ENCODE results near the gene WNT3A.

WNT3A gene

DNA sequence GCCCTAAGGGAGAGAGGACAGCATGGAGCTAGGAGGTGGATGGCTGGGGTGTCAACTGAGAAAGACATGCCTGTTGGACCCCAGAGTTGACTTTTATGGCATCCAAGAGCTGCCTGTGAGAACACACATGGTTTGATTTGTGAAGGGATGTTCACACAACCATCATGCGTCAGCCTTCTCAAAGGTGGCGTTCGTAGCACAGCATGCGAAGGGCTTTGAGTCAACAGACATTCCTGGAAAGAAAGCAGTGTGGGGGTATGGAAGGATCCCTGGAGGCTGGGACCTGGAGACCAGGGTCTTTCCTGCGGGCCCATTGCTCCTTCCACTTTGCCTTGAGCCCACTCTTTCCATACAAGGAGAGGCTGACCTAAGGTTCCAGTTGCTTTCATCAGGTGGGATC lies 6.4 kb upstream of the WNT3A start:
- no peak for DNase-seq

DNA sequence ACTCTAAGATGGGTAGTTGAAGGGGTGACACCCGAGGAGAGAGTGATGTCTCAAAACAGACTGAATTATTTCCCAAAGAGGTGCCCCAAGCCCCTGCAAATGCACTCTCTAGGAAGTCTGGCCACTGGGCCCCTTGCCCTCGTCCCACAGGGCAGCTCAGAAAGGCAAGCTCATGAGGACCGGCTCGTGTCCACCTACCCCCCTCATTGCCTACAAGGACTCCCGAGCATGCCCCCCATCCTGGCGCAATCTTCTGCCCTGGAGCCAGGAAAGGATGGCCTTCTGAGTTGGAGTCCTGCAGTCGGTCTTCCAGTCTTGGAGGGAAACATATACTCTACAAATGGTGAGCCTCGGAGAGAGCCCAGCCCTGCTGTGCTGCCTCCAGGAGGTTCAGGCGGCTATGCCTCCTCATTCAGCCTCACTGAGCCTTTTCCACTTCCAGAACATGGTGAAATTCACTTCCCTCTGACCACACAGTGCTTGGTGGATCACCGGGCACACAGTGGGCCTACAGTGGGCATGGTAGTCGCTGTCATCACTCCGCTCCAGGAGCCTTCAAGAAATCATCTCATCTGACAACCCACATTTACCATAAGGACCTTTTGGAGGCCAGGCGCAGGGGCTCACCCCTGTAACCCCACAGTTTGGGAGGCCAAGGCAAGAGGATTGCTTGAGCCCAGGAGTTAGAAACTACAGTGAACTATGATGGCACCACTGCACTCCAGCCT lies 5.8 kb upstream of the WNT3A start:
- no peak for DNase-seq

DNA sequence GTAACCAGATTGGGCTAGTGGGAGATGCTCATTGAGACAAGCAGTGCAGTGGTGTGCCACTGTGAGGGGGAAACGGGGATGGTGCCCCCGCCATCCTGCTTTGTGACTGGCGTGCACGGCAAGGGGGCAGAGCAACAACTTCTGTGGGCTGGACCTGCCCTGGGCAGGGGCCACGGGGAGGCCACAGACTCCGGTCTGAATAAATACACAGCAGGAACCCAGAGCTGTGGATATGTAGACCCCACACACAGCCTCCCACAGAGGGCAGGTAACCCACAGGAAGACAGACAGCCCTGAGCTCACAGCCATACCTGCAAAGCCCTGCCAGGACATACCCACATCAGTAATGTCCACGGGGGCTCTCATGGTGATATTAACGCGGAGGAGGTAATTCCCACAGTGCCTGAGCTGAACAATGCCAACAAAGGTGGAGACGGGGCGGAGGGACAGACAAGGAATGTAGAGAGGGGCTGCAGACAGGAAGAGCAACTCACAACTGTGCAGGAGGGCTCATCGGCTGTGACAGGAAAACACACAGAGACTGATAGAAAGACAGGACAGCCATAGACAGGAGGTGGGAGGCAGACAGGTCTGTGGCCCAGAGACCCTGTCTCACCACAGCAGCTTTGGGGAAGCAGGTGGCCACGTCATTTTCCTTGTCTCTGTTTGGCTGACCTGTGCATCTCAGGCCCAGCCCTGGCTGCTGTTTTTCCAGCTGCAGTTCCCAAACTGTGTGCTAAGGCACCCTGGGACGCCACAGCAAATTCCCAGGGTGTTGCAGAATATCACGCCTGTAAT lies 4.9 kb upstream of the WNT3A start:
- no peak for DNase-seq

DNA sequence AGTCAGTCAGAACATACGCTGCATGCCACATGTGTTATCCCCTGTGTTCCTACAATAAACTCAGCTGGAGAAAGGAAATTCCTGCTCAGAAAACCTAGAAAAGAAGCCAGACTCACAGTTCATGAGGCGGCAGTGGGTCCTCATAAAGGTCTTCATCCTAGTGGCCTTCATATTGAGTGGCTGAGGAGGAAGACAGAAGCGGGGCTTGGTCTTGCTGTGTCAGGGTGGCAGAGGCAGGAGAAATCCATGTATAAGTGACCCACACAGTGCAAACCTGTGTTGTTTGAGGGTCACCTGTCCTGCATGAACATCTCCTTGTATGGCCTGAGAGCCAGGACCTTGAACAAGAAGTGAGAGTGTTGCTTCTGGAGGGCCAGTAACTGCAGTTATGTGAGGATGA lies 4.0 kb upstream of the WNT3A start:
- DNase-seq, result no peak

DNA sequence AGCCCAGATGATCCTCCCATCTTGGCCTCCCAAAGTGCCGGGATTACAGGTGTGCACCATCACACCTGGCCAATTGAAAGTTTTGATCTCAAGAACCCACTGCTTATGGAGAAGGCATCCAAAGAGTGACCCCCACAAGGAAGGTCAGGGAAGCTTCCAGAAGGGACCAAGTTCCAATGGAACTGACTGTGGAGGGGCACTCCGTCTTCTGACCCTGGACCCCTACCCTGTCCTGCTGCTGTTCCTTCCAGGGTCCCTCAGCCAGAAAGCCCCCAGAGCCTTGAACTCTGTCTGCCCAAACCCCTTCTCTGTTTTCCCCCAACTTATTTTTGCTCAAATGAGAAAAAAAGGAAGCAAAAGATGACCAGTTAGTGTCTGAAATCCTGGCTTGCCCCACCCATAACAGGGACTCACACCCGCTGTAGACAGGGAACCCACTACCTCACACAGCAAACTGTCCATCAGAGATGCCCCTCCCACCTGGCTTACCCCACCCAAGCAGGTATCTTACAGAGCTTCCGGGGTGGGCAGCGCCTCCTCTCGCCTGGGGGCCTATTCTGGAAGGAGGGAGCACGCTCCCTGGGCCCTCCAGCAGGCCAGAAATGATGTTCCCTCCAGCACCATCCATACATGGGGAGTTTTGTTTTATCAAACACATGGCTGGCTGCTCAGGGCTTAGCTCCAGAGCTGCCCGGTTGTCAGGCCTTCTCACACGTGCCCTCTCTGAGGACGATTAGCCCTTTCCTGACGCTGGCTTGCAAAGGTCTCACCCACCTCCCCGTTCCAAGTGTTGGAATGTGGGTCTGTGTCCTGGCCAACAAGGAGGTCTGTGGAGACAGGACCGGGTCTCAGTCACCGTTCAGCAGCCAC lies 3.1 kb upstream of the WNT3A start:
- no peak for DNase-seq

DNA sequence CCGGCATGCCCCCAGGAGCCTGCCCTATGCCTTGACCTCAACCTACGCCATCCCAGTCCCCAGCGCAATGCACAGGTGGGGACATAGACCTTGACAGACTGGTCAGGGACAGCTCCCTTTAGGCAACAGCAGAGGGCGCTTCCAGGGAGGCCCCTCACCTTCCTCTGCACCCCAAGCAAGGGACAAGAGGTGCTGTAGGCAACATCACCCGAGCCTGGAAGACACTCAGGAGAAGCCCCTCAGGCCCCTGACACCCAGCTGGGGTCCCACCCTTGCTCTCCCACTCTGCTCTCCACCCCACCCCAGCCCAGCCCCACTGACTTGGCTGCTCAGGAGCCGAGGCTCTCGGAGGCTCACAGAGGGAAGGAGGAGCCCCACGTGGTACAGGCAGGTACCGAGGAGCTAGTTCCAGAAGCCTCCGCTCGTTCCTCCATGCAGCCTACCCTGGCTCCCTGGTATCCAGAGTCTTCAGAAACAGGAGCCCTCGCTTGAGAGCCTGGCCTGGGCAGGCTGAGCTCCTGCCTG lies 2.4 kb upstream of the WNT3A start:
- no peak for DNase-seq

DNA sequence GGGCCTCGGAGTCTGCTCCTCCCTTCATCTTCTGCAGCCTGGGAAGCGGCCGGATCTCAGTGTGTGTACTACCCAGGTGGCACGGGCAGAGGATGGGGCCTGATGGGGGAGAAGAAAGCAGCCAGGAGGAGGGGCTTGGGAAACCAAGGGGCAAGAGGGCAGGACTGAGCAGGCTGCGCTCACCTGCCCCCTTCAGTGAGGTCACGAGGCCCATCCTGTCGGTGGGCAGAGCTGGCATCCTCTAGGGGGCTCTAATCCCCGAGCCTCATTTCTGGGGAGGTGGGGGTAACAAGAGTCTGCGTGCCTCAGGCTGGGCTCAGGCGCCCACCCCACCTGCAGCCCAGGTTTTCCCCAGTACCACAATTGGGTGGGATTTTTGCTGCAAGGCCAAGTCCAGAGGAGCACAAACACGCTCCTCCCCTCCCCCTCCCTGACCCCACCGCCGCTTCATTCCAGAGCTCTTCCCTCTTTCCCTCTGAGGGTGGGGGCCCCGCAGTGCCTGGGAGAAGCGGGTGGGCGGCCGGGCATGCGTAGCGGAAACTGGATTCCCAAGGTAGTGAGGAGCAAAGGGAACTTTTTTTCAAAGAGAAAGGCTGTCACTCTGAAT lies 1.8 kb upstream of the WNT3A start:
- no peak for DNase-seq

DNA sequence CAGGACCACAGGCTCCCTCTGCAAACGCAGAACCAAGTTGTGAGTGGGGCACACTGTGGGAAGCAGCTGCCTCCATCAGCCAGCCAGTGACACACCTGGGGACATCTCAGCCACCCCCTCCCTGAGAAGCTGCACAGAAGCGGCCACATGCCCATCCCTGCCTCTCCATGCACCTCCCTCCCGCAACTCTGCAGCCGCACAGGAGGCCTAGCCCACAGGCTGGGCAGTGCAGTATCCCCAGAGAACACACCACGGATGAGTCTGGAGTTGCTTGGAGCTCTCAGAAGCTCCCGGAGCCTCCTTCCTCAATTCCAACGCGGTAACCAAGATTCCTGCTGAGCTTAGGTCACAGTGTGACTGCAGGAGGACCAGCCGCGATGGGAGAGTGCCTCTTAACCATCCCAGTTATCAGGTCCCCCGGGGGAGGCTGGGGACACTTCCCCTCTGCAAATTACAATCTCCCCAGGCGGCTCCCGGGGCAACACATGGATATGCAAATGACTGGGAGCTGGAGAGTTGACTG lies 1.2 kb upstream of the WNT3A start:
- no peak for DNase-seq

DNA sequence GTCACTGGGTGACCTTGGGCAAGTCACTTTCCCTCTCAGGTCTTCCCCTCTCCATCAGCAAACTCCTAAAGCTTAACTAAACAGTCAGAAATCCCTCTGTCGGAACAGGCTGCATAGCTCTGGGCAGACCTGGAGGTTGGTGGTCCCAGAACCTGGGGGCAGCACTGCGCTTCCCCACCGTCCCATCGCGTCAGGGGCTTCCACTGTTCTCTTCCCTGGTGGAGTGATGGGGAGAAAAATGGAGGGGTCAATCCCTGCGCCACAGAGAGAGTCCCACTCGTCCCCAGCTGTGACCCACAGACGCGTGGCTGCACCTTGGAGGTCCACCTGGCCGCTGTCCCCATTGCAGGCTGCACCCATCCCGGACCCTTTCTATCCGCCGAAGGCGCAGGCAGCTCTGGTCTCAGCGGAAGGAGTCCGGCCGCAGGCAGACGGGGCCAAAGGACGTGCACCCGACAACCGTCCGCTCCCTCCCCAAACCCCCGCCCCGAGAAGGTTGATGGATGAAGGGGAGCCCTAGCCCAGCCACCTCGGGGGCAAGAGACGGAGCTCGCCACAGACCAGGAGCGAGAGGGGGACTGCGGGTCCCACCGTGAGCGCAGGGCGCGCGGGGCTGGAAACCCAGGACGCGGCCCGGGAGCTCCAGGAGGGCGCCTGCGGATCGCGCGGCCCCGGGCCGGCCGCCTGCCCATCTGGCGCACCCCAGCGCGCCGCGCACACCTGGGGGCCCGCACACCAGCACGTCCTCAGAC lies 588 bp upstream of the WNT3A start:
- DNase-seq, result no peak

DNA sequence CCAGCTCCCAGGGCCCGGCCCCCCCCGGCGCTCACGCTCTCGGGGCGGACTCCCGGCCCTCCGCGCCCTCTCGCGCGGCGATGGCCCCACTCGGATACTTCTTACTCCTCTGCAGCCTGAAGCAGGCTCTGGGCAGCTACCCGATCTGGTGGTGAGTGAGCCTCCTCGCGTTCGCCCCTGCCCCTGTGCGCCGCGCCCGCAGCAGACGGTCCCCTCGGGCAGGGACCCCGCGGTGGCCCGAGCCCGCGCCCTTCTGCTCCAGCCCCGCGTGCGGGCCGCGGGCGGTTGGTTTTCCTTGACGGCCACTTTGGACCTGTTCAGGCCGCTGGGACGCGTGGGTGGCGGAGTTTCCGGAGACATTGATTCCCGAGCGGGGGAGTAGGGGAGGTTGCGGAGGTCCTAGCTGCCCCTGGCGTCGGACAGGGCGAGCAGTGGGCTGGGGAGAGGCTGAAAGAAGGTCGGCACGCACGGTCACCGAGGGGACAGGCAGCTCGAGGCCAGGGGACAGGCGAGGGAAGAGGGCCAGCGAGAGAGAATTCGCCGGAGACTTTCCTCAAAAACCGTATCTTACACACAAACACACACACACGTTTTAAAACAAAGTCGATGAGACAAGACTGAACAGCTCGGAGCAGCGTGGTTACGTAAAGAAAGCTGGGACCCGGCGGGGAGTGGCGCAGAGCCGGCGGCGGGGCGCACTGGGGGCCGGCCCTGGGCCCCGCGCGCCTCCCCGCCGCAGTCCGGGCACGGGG lies 427 bp downstream of the WNT3A start:
- DNase-seq, result no peak

DNA sequence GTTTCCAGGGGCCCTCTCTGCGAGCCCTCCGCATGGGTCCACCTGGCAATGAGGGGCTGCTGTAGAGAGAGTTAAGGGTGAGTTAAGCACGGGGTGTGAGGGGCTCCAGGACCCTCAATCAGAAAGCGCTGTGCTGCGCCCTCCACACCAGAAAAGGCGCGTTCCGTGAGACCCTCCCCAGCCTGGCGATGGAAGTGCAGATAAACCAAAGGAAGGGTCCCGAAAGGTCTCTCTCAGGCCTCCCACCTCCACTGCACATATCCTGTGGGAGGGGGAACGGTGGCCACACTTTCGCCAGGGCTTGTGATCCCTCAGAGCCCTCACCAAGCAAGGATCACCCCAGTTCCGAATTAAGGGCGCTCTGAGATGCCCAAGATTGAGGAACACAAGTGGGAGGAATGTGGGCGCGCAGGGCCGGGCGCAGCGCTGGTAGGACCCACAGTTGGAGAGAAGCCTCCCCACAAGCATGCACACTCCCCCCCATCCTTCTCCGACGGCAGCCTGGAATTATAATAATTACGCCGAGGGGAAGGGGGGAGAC lies 1.1 kb downstream of the WNT3A start:
- DNase-seq, result no peak

DNA sequence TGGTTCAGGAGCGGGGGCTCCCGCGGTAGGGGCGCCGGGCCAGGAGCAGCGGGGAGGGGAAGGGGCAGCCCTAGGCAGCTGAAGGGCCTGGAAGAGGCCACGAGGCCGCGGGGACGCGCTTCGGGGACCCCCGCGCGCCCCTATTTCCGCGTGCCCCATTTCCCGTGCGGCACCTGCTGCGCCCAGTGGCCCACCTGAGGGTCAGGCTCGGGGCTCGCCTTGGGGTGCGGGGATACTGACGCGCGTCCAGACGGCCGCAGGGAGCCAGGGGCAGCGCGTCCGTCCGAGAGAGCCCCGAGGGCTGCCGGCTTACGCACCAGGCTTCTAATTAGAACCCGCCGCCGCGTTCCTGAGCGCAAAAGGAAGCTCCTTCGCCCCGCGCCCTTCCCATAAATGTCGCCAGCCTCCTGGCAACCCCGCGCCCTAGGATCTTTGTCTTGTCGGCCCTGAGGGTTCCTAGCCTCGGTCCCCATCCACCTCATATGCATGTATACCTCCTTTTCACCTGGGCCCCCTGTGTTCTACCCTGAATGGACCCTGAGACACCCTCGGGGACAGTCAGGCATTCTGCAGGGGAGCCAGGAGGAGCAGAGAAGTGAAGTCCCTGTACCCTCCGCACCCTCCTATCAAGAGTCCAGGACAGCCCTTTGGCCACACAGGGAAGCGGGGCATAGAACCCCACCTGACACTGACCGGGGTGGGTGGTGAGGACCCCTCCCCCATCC lies 1.8 kb downstream of the WNT3A start:
- DNase-seq, result no peak

DNA sequence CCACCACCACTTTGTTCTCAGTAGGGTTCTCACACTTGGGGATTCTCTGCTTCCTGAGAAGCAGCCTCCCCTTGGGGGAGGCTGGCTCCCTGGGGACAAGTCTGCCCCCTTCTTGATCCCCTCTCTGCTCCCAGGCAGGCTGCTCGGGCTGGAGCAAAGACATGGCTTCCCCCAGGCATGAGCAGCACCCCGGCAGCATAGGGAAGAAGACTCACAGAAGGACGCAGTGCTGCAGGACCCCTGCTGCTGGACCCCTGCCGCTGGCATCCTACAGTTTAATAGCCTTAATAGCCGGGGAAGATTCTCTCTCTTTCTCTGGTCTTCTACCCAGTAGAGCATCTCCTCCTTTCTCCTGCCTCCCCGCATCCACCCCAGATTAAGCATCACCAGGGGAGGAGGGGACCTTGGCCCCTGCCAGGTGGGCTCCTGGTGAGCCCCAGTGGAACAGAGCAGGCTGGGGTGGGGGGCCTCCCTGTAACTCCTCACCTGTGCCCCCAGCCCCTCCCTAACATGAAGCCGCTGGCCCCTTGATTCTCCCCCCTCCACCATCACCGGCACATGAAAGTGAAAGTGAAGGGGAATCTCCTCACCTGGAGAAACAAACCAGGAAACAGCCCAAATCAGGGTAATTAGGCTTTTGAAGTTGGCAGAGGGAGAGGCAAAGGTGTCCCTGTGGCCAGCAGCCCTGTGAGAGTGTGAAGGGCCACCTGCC lies 2.5 kb downstream of the WNT3A start:
- no peak for DNase-seq

DNA sequence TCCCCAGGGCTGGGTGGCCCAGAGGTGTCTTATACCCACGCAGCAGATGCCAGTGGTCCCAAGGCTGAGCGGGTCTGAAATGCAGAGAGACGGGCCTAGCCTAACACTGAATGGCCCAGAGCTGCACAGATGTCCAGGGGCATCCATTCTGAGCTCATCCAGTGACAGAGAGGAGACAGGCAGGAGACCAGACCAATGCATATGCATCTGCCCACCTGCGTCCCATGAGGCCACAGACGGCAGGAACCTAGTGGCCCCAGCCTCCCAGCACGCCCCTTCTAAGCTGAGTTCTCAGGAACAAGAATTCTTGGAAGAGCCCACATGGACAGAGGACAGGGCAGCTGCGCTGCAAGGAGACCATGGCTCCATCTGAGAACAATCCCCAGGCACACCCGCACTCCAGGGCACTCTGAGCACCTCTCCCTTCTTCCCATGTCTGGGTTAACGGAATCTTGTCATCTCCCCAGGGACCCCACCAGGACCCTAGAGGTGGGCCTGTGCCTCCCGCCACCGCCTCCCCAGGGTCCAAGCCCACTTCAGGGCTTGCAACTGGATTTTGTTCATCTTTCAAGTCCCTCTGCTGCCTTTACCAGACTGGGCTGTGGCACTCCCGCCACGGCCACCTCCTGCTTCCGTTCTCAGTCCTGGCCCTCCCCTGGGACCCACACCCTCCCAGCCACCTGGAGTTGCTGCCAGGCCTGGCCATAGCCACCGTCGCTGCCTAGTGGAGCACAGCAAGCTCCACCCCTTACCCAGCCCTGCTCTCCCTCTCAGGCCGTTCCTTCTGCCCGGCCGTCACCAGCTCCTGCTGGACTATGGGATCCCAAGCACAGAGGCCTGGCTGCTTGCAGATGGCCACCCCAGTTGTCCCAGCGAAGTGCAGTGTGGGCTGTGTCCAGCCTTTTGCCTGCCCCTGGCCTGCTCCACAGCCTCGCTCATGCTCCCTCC lies 3.3 kb downstream of the WNT3A start:
- no peak for DNase-seq

DNA sequence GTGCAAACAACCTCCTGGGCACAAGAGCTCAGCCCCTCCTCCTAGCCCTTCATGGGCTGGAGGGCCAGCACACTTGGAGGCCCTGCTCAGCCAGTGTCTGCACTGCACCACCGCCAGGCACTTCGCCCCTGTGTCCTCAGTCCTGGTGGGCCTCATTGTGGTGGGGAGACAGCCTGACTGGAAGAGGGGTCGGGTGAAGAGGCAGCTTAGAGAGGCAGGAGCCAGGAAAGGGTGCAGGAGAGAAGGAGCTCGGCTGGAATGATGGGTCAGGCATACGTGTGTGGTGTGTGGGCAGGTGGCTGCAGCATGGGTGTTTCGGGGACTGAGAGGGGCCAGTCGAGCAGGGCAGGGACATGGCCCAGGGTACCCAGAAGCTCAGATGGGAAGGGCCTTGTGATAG lies 4.1 kb downstream of the WNT3A start:
- no peak for DNase-seq

DNA sequence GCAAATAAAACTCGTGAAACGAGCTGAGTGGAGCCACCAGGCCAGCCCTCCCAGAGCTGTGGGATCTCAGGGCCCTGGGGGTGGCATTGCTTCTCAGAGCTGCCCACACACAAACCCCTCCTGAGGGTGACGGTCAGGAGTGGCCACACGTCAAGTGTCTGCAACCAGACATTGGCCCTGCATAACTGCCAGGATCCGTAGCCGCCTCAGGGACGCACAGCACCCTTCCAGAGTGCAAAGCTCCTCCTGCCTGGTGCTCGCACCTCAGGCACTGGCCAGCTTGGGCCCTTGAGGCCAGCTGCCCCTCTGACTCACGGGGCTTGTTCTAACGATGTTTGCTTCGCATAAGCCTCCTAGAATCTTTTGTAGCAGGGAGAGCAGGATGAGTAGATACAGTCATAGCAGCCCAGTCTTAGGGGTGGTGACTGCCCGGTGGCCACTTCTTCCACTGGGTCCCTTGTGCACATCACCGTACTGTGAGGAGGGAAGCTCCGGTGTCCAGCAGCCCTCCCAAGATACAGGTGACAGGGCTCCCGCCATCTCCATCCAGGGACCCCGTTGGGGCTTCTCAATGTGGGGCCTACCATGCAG lies 5.0 kb downstream of the WNT3A start:
- no peak for DNase-seq

DNA sequence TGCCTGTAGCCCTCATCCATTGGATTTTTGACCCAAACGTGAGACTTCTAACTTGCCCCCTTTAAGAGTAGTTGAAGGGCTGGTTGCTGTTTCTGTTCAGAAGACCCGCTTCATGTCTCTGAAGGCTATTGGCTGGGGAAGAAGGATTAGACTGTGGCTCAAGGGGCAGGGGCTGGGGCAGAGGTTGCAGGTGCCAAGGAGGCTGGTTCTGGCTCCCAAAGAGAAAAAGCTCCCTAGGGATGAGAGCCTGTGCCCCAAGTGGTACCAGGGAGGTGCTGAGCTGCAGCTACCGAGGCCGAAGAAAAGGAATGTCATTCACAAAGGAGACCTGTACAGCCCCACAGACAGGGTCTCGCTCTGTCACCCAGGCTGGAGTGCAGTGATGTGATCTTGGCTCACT lies 5.8 kb downstream of the WNT3A start:
- DNase-seq, result no peak
